Mucosa of gallbladder (tissue), 1 donor: ENCODE results near the gene NRF1. TPM values are rescaled to one million over a fixed set of nuclear protein-coding genes. Genes with fewer than 3 reads are reported as not detected.

Source experiments
- DNase-seq: peaks from one replicate; pipeline ENCODE4 v3.0.0-alpha.2; 2020; ENCODE audit warnings: low spot score
- total RNA-seq: library from RNA; stranded (reverse); gene quantifications from one replicate; pipeline ENCODE4 v1.2.1, GENCODE V29; 2021
- donor health status: DM: no; HTN: no; CAD: no.

Gene NRF1
- total RNA-seq, 1 donor from 2014 or later, result 16.4 TPM

GRCh38 chr7:129740574-129741410, 129.3 kb downstream of the NRF1 start:
- no peak for DNase-seq

- DNase-seq, result no peak
Observed at GRCh38 chr7:129741743-129742213, 130.3 kb downstream of the NRF1 start.

- no peak for DNase-seq
Observed at GRCh38 chr7:129742256-129742655, 130.7 kb downstream of the NRF1 start.

GRCh38 chr7:129746857-129747529, 135.5 kb downstream of the NRF1 start:
- no peak for DNase-seq

- no peak for DNase-seq
Observed at GRCh38 chr7:129748356-129749109, 137.0 kb downstream of the NRF1 start.

DNA sequence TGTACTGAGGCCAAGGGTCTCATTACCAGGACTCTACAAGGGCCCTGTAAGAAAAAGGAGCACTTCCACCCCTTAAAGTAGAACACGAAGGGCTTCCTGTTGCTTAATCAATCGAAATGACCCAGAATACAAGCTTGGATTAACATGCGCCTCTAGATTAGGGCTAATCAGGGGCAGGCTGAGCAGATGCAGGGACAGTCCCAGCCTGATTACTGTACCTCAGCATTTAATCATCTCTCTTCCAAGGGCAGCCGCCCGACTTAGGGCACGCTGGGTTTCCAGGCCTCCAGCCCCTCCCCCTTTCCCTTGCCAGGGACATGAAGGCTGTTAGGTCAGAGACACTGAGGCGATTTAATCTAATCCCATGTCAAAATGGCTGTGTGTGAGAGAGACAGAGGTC, 138.6 kb downstream of the NRF1 start:
- DNase-seq, result no peak

DNA sequence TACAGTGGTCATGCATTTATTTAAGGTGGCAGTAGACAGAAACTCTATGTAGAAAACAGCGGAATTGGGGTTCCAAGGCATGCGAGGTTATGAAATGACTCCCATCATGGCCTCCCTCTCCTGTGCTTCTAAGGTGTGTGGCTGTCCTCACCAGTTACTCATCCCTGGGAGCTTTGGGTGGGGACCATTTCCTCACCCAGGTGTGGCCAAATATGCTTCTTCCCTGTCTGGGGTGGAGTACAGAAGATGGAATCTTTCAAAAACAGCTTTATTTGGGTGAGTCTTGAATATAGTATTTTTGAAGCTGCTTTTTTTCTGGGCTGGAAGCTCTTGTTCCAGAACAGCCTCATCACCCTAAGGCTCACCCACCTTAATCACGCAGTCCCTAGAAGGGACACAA, 139.0 kb downstream of the NRF1 start:
- no peak for DNase-seq

GRCh38 chr7:129751916-129752315, 140.4 kb downstream of the NRF1 start:
- no peak for DNase-seq

DNA sequence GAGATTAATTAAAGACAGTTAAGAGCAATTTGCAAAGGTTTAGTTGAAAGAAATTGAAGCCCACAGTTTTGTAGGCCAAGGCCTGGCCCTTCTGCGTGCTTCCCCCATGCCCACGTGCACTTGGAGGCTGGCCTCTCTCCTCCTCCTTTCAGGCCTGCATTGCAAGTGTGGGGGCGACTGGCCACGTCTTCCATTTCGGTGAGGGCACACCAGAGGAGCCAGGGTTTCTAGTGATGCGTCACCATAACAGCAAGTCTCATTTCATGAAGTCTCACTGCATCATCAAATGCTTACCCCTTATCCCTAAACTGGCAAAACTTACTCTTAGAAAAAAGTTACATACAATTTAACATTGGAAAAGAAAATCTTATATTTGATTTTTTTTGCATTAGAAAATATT, 141.2 kb downstream of the NRF1 start:
- no peak for DNase-seq

- DNase-seq, result no peak
Observed at GRCh38 chr7:129754406-129754805, 142.9 kb downstream of the NRF1 start.

- DNase-seq, result no peak
Observed at GRCh38 chr7:129757991-129758390, 146.5 kb downstream of the NRF1 start.

DNA sequence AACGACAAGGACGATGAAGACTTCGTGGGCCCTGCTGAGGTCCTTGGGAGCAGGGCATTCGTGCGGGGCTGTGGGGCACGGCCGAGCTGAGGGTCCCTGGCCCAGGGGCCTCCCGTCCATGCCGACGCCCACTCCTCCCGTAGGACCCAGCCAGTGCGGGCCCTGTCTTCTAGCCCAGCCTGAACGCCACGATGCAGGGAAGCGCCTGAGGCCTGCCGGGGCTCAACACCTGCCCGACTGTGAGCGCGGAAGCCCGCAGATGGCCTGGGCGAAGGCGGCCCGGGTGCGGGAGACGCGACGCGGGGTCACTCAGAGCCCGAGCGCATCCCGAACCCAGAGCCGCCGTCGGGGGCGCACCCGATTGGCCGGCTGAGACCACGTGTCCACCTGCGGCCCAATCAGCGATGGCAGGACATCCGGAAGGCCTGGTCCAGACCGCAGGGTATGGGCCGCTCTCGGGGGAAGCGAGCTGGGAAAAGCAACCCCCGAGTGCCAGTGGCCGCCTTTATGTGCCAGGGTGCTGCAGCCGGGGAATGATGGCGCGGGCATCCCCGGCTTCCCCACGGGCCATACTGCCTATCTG, 151.0 kb downstream of the NRF1 start:
- no peak for DNase-seq

DNA sequence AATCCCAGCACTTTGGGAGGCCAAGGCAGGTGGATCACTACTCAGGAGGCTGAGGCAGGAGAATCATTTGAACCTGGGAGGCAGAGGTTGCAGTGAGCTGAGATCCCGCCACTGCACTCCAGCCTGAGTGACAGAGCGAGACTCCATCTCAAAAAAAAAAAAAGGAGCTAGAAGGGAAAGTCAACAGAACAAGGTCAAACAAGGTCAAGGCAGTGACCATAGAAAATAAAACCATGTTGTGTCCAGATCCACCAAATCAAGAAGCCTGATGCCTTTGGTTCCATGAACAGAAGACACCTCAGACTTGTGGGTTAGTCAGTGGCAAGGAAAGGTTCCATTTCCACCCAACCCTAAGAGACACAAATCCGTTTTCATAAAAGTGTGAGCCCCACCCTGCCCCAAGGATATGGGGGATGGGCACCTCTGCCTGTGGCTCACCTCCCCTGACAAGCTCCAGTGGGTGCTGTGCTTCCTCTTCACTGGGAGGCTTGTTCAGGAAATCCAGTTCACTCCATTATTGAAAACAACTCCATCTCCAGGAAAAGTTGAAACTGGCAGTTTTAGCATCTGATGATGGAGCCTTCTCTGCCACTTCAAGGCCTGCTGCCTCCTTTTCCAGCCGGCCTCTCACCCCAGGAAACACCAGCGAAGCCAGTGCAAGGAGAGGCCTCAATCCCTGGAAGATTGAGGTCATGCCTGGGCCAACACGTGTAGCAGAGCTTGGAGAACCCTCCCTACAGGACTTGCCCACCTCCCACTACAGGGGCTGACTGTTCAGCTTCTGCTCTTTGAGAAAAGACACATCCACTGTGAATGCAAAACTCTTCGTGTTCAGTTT, 152.9 kb downstream of the NRF1 start:
- no peak for DNase-seq

GRCh38 chr7:129765352-129765751, 153.8 kb downstream of the NRF1 start:
- no peak for DNase-seq

- no peak for DNase-seq
Observed at GRCh38 chr7:129767120-129768015, 155.8 kb downstream of the NRF1 start.

DNA sequence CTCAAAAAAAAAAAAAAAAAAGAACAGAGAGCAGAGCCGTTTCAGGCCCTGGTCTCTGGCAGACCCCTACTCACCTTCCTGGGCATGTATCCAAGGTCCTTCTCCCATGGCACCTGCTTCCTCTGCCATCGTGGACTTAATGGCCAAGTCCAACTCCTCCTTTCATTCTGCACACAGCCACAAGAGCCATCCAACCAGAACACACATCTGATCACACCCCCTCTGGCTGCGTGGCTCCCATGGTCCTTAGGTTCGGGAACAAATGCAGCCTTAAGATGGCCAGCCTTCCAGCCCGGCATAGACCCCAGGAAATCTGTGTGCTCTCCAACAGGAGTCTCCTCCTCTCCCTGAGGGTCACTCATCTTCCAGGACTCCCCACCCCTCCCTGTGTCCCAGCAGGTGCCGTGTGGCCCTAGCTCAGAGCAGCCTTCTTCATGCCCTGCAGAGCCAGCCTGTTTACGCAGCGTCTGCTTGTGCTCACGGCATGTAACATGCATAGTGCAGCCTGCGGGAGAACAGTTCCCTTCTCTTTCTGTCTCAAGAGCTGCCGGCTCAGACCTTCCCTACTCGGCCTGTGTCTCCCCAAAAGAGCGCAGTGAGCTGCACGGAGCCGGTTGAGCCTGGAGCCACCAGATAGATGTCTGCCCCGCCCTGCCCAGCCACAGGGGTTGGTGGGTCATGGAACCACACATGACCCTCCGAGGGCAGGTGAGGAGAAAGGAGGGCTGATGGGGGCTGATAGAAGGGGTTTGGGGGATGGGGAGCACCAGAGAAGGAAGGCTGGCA, 157.3 kb downstream of the NRF1 start:
- DNase-seq, result no peak

GRCh38 chr7:129769400-129769774, 157.9 kb downstream of the NRF1 start:
- no peak for DNase-seq

GRCh38 chr7:129769866-129770808, 158.6 kb downstream of the NRF1 start:
- DNase-seq, result no peak
